ENCODE measurements around the gene RBBP8. TPM values are rescaled to one million over a fixed set of nuclear protein-coding genes. Genes with fewer than 3 reads are reported as not detected.
A peak's percentile ranks its signal among the peaks of the same experiment; 100 is the strongest.

Gene RBBP8
- total RNA-seq, 4 donors from 2014 or later, result 14.2 to 33.5 (median 20.9) TPM

- Histone ChIP-seq H3K9me3 (no peaks in the 10 kb centered on the region), H3K4me1 (no peaks in the 10 kb centered on the region), H3K27ac (no peak overlapping the region), H3K4me3 (no peak overlapping the region), H3K36me3 (no peaks in the 10 kb centered on the region), H3K27me3 (no peaks in the 10 kb centered on the region)
- TF ChIP-seq EP300 (IDR thresholded peaks at IDR 0.05) (no peak), POLR2AphosphoS5 (IDR thresholded peaks at IDR 0.05) (no peak)
- TF ChIP-seq, protein P1, sequence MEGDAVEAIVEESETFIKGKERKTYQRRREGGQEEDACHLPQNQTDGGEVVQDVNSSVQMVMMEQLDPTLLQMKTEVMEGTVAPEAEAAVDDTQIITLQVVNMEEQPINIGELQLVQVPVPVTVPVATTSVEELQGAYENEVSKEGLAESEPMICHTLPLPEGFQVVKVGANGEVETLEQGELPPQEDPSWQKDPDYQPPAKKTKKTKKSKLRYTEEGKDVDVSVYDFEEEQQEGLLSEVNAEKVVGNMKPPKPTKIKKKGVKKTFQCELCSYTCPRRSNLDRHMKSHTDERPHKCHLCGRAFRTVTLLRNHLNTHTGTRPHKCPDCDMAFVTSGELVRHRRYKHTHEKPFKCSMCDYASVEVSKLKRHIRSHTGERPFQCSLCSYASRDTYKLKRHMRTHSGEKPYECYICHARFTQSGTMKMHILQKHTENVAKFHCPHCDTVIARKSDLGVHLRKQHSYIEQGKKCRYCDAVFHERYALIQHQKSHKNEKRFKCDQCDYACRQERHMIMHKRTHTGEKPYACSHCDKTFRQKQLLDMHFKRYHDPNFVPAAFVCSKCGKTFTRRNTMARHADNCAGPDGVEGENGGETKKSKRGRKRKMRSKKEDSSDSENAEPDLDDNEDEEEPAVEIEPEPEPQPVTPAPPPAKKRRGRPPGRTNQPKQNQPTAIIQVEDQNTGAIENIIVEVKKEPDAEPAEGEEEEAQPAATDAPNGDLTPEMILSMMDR (IDR thresholded peaks at IDR 0.05), result no peak
- no peak for ATAC-seq
- WGBS, 2 donors (ENCODE audit: low coverage in 1 of 2), result 63 to 80% methylated on average over 6 to 10 of the region's 10 CpGs
Measured at GRCh38 chr18:23069481-23069880, 136.4 kb downstream of the RBBP8 start.

- Histone ChIP-seq H3K9me3 (no peaks in the 10 kb centered on the region), H3K27ac (no peak overlapping the region), H3K4me3 (no peak overlapping the region), H3K4me1 (no peaks in the 10 kb centered on the region), H3K36me3 (no peaks in the 10 kb centered on the region), H3K27me3 (no peaks in the 10 kb centered on the region)
- ATAC-seq, result no peak
- 83 to 86% methylated on average over 1 of the region's 1 CpG for WGBS, 2 donors (ENCODE audit: low coverage in 1 of 2)
- no peak for TF ChIP-seq POLR2A (IDR thresholded peaks at IDR 0.05)
- no peak for TF ChIP-seq EP300 (IDR thresholded peaks at IDR 0.05)
- TF ChIP-seq POLR2AphosphoS5 (IDR thresholded peaks at IDR 0.05), result no peak
- TF ChIP-seq, protein P1 (IDR thresholded peaks at IDR 0.05), result no peak
Measured at GRCh38 chr18:23069898-23070297, 136.8 kb downstream of the RBBP8 start.

- Histone ChIP-seq H3K27ac (no peak overlapping the region), H3K4me3 (no peak overlapping the region), H3K27me3 (no peaks in the 10 kb centered on the region), H3K36me3 (no peaks in the 10 kb centered on the region), H3K9me3 (no peaks in the 10 kb centered on the region), H3K4me1 (no peaks in the 10 kb centered on the region)
- peak; percentile 41 for ATAC-seq
- 64 to 67% methylated on average over 3 to 5 of the region's 5 CpGs for WGBS, 2 donors (ENCODE audit: low coverage in 1 of 2)
- TF ChIP-seq POLR2AphosphoS5 (IDR thresholded peaks at IDR 0.05) (no peak), POLR2A (IDR thresholded peaks at IDR 0.05) (no peak), EP300 (IDR thresholded peaks at IDR 0.05) (no peak)
- TF ChIP-seq, protein P1 (IDR thresholded peaks at IDR 0.05), result no peak
Measured at GRCh38 chr18:23071285-23071684, 138.2 kb downstream of the RBBP8 start.

DNA sequence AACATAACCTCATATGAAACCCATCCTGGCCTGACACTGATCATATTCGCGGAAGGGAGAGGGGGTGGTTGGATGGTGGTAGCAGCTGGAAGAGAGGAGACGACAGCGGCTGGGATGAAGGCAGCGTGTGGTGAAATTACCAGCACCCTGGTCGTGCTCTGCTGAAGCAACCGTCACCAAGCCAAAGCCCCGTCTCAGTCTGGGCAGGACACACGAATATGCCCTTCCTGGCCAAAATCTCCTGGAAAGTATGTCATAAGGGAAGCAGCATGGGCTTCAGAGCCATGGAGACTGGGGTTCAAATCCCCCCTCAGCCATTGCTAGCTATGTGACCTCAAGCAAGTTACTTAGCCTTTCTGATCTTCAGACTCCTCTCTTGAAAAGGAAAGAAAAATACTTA lies 139.0 kb downstream of the RBBP8 start:
- Histone ChIP-seq H3K36me3 (no peaks in the 10 kb centered on the region), H3K27me3 (no peaks in the 10 kb centered on the region), H3K4me1 (no peaks in the 10 kb centered on the region), H3K27ac (no peak overlapping the region), H3K9me3 (no peaks in the 10 kb centered on the region), H3K4me3 (no peak overlapping the region)
- TF ChIP-seq EP300 (IDR thresholded peaks at IDR 0.05) (no peak), POLR2AphosphoS5 (IDR thresholded peaks at IDR 0.05) (no peak), POLR2A (IDR thresholded peaks at IDR 0.05) (no peak)
- TF ChIP-seq, protein P1 (IDR thresholded peaks at IDR 0.05), result no peak
- 85 to 97% methylated on average over 5 to 8 of the region's 9 CpGs for WGBS, 2 donors (ENCODE audit: low coverage in 1 of 2)
- no peak for ATAC-seq

GRCh38 chr18:23073996-23074606 lies 141.0 kb downstream of the RBBP8 start:
- Histone ChIP-seq H3K36me3 (no peaks in the 10 kb centered on the region), H3K27me3 (no peaks in the 10 kb centered on the region), H3K27ac (no peak overlapping the region), H3K4me1 (peaks cover 0 to 4% (median 0%) of the 10 kb centered on the region in 3 donors), H3K9me3 (no peaks in the 10 kb centered on the region), H3K4me3 (no peak overlapping the region)
- ATAC-seq, result no peak
- TF ChIP-seq, protein P1 (IDR thresholded peaks at IDR 0.05), result no peak
- TF ChIP-seq POLR2AphosphoS5 (IDR thresholded peaks at IDR 0.05), result no peak
- no peak for TF ChIP-seq POLR2A (IDR thresholded peaks at IDR 0.05)
- no peak for TF ChIP-seq EP300 (IDR thresholded peaks at IDR 0.05)
- WGBS, 2 donors (ENCODE audit: low coverage in 1 of 2), result 66 to 100% methylated on average over 1 to 4 of the region's 8 CpGs

All from gastroesophageal sphincter (tissue), 4 donors.